HepG2 (cell line): ENCODE measurements around the gene FRMD4A.

ENCODE experiments used
- RFX5 ChIP-seq: IDR thresholded peaks from 2 replicates; pipeline ENCODE4 v1.6.1; 2011; ENCODE audit warnings: low read depth, low read length, improper control_type of control experiment
- SNAPC5 ChIP-seq: sonication (generic); formaldehyde crosslinking; IDR thresholded peaks from 2 replicates; pipeline ENCODE4 v1.8.1; 2023; ENCODE audit warnings: mild to moderate bottlenecking, missing genetic modification reagents, borderline replicate concordance
- ZFX ChIP-seq: sonication (generic); formaldehyde crosslinking; IDR thresholded peaks from 2 replicates; pipeline ENCODE4 v1.4.0; 2020; ENCODE audit warnings: mild to moderate bottlenecking, low read depth, missing genetic modification reagents, moderate library complexity

DNA sequence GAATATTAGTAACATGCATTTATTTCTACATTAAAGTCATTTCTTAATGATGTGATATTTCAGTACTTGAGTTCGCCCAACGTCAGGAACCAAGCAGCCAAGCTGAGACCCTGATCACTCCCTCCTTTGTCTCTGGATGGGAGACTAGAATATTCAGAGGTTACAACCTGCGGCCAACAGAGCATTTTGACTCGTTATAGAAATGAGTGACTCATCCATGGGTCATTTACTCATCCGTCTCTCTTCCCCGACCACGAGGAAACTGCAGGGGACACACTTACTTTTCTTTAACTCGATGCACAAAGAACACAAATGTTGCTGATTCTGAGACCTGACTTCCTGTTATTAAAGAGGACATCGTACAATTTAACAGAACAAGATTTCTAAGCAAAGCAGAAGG lies 343.3 kb downstream of the FRMD4A start:
- no peak for TF ChIP-seq RFX5
- TF ChIP-seq SNAPC5 (CRISPR knock-in tag): no peak
- TF ChIP-seq ZFX: no peak
